HG03469 (cell line): ENCODE measurements around the gene TRIM59.
"Not testable (repeated sequence)": the region's sequence is repeated elsewhere in the genome, so short reads cannot be mapped to it uniquely, and the experiment has no call there.

Experiments
- ATAC-seq: cut with Tn5 transposase; IDR thresholded peaks from one replicate; pipeline ENCODE4 v1.9.1; 2021; ENCODE audit warnings: mild to moderate bottlenecking, moderate library complexity, moderate number of reproducible peaks; ENCODE audit not compliant: unreplicated experiment

TRIM59 gene

GRCh38 chr3:160458151-160458550 lies 8.6 kb upstream of the TRIM59 start:
- ATAC-seq: no peak

- ATAC-seq: no peak
Observed at GRCh38 chr3:160455846-160456245, 6.3 kb upstream of the TRIM59 start.

- ATAC-seq: no peak
Observed at GRCh38 chr3:160454995-160455394, 5.4 kb upstream of the TRIM59 start.

GRCh38 chr3:160452251-160452650 lies 2.7 kb upstream of the TRIM59 start:
- ATAC-seq: not testable (repeated sequence)

GRCh38 chr3:160451602-160452001 lies 2.0 kb upstream of the TRIM59 start:
- no peak for ATAC-seq

- no peak for ATAC-seq
Observed at GRCh38 chr3:160450846-160451245, 1.3 kb upstream of the TRIM59 start.

GRCh38 chr3:160448845-160449635 lies 546 bp downstream of the TRIM59 start:
- peak; percentile 25 for ATAC-seq

- ATAC-seq: no peak
Observed at GRCh38 chr3:160447544-160447943, 2.0 kb downstream of the TRIM59 start.

GRCh38 chr3:160446522-160447056 lies 3.0 kb downstream of the TRIM59 start:
- ATAC-seq: no peak

- ATAC-seq: no peak
Observed at GRCh38 chr3:160445854-160446253, 3.7 kb downstream of the TRIM59 start.

- no peak for ATAC-seq
Observed at GRCh38 chr3:160444411-160444810, 5.2 kb downstream of the TRIM59 start.

- ATAC-seq: no peak
Observed at GRCh38 chr3:160440687-160441086, 8.9 kb downstream of the TRIM59 start.

GRCh38 chr3:160437083-160437455 lies 12.5 kb downstream of the TRIM59 start:
- no peak for ATAC-seq

GRCh38 chr3:160435747-160436146 lies 13.8 kb downstream of the TRIM59 start:
- ATAC-seq: no peak

GRCh38 chr3:160435095-160435494 lies 14.5 kb downstream of the TRIM59 start:
- no peak for ATAC-seq

GRCh38 chr3:160434071-160434470 lies 15.5 kb downstream of the TRIM59 start:
- no peak for ATAC-seq

- no peak for ATAC-seq
Observed at GRCh38 chr3:160427832-160428424, 21.7 kb downstream of the TRIM59 start.

GRCh38 chr3:160417311-160417710 lies 32.3 kb downstream of the TRIM59 start:
- ATAC-seq: no peak

- peak; percentile 81 for ATAC-seq
Observed at GRCh38 chr3:160413613-160414248, 35.9 kb downstream of the TRIM59 start.

GRCh38 chr3:160412477-160412876 lies 37.1 kb downstream of the TRIM59 start:
- ATAC-seq: no peak

- no peak for ATAC-seq
Observed at GRCh38 chr3:160409812-160410610, 39.6 kb downstream of the TRIM59 start.
